ENCODE data around the gene MARS1.
A peak's percentile ranks its signal among the peaks of the same experiment; 100 is the strongest.

The MARS1 gene

GRCh38 chr12:57534250-57534649, 46.4 kb downstream of the MARS1 start:
- DNase-seq: no peak

- DNase-seq: no peak
Measured at GRCh38 chr12:57534991-57535543, 47.2 kb downstream of the MARS1 start.

GRCh38 chr12:57535764-57536596, 48.1 kb downstream of the MARS1 start:
- DNase-seq: no peak

- no peak for DNase-seq
Measured at GRCh38 chr12:57536597-57536942, 48.7 kb downstream of the MARS1 start.

DNA sequence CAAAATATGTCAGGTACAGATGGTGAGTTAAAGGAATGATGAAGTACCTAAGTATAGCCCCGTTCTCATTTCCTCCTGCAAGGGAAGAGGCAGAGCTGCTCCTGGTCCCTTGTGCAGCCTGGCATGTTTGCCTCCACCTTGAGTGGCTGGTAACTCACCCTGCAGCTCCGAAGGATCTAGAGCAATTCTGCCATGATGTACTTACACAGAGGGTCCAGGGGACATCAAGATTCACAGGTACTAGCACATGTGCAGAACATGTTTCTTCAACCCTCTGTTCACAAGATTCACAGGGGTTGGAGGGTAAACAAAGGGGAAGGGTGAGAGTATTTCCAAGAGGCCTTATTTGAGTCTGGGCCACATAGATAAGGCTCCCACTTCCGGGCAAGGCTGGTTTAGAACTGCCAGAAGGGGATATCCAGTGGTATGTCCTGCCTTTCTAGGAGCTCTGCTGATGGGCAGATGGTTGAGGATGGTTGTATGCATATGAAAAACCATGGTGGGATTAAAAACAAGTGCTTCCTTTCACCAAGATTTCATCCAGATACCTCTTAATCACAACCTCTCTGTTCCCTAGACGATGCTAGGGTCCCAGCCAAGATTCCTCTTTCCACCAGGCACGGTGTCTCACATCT, 51.4 kb downstream of the MARS1 start:
- no peak for DNase-seq

DNA sequence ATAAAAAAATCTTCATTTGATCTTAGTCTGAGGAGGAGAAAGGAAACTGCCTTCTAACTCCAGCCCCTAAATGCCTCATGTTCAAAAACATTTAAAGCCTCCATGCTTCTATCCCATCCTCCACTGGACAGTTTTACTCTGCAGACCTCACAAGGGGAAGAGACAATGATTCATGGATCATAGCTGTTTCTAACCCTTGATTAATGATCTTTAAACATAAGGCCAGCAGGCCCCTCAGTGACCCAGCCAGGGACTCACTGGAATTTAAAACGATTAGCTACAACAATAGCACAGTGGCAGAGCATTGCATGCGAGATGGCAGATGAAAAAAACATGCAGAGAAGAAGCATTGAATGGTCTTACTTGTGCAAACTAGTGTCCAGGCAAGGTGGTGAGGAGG, 53.1 kb downstream of the MARS1 start:
- DNase-seq: no peak

- no peak for DNase-seq
Measured at GRCh38 chr12:57541717-57542116, 53.8 kb downstream of the MARS1 start.

- DNase-seq: no peak
Measured at GRCh38 chr12:57543581-57543980, 55.7 kb downstream of the MARS1 start.

GRCh38 chr12:57545809-57546437, 58.1 kb downstream of the MARS1 start:
- no peak for DNase-seq

DNA sequence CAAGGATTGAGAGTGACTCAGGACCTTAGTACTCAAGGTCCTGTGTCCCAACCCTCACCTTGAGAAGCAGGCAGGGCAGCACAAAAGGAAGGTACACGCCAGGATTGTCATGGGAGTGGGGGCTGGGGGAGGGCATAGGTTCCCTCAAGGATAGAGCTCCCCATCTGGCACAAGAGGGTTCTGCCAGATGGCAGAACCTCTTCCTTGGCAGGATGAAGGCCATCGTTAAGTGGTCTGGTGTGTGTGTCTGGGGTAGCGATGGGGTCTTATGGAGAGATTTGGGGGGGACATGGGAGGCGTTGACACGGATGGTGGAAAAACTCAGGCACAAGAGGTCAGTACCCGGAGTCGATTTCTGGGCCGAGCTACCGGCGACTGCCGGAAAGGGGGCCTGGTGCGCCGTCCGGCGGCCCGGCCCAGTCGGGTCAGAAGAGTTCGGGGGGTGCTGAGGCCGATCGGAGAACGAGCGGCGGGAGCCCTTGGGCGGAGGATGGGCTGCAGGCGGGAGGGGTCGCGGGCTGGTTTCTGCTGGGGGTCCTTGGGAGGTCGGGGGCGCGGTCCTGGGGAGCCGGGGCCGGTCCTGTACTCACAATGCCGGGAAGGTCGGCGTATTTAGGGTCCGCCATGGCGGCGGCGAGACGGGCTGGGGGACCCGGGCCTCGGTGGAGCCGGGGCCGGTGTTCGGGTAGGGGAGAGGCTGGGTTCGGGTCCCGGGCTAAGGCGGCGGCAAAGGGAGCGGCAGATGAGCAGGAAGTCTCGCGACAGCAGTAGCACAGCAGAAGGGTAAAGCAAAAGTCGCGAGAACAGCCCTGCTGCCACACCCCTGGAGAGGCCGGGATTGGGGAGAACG, 58.8 kb downstream of the MARS1 start, which contains the start of gene DCTN2:
Gene DCTN2, minus strand, starts transcription at position 755 of the 850 bp plus-strand sequence. Its CDS starts 129 bp downstream, at position 626.
- peak; percentile 98 for DNase-seq

DNA sequence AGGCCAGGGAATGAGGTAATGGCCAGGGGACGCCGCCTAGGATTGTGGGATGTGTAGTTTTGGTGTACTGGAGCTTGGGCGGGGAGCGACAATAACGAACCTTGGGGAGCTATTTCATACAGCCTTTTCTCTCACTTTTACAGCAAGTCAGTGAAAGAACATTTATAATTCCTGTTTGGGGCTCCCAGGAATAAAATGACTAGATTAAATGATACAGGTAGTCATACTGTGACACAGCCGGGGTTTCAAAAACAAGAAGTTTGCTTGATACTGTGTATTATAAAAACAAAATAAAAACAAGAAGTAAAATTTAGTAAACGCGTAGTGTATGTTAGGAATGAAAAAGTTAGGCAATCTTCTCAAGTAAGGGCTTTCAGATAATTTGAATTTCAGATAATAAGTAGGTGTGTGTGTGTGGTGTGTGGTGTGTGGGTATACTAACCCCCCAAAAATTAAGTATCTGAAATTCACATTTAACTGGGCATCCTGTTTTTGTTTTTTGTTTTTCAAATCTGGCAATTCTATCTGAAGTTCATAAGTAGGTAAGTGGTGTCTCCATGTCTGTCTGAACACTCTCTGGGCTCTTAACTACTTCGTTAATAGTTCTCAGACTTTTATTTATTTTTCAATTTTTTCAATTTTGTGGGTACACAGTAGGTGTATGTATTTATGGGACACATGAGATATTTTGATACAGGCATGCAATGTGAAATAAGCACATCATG, 59.6 kb downstream of the MARS1 start:
- no peak for DNase-seq

DNA sequence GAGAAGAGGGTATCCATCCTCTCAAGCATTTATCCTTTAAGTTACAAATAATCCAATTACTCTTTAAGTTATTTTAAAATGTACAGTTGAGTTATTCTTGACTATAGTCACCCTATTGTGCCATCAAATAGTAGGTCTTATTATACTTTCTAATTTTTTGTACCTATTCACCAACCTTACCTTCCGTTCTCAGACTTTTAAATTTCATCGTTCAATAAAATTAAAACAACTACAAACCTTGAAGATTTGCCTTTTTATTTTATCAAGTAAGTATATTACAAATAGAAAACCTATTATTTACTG, 60.1 kb downstream of the MARS1 start:
- no peak for DNase-seq

DNA sequence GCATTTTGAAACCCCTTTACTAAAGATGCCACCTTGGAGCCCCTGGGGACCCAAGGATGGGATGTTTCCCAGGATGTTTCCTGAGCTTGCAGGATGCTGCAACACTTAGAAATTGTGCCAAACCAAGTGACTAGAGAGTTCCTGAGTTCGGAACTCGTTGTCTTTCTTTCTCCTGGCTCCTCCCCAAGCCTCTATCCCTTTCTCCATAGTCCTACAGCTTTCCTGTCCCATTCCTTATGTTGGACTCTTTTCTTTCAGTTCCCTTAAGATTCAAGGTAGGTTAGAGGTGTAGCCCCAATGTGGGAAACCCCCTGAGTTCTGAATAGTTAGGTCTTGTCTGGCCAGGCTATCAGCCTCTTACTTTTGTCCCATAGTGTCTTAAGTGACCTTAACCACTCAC, 60.6 kb downstream of the MARS1 start:
- DNase-seq: no peak

DNA sequence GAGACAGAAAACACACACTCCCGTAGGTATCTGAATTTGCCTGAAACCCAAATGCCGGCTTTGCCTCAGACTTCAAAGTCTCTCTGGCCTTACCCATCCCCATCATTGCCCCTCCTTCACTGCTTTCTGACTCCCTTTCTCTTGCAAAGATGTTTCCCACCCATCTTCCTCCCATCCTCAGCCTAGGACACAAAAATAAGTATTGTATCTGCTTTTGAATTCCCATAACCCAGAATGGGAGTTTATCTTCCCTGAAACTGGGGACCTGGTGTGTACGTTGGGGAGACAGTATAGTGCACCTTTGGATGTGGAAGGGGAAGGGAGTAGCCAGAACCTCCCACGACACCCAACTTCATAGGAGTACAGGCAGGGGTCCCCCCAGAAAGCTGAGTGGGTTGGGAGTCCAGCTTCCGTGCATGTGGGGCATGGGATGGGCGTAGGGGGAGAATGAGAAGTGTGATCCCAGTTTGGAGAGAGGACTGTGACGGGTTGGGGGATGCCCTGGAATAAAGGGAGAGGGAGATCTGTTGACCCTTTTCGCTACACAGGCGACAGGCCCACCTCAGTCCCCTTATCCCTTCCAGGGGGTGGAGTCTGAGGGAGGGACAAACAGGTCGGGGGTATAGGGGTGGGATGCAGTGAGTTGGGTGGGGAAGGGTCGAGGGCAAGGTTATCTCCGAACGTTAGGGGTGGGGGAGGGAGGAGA, 61.5 kb downstream of the MARS1 start:
- DNase-seq: no peak

DNA sequence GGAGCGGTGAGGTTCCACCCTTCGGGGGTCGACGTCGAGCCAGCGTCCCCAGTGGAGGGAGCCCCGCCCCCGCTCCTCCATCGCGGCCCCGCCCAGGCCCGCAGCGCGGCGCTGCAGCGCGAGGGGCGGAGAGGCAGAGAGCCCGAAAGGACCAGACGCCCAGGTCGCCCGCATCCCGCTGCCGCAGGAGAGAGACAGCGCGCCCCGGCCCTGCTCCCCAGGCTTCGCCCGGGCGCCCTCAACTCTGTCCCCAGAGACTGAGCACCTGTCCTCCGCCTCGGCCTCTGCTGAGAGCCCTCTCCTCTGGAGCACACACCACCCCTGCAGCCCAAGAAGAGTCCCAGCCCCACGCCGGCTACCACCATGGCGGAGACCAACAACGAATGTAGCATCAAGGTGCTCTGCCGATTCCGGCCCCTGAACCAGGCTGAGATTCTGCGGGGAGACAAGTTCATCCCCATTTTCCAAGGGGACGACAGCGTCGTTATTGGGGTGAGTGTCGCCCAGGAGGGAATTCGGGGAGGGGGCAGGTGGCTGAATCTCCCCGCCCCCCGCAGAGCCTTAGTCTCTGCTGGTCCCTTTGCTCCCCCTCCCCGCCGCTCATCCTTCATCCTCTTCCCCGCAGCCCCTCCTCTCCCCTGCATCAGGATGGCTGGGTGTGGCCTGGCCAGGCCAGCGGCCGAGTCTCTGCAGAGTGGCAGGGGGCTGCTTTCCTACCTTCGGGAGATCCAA, 62.2 kb downstream of the MARS1 start, which contains the start of gene KIF5A:
Gene KIF5A, plus strand, starts transcription at position 136 of the 732 bp plus-strand sequence. Its CDS starts 228 bp downstream, at position 364.
- no peak for DNase-seq

DNA sequence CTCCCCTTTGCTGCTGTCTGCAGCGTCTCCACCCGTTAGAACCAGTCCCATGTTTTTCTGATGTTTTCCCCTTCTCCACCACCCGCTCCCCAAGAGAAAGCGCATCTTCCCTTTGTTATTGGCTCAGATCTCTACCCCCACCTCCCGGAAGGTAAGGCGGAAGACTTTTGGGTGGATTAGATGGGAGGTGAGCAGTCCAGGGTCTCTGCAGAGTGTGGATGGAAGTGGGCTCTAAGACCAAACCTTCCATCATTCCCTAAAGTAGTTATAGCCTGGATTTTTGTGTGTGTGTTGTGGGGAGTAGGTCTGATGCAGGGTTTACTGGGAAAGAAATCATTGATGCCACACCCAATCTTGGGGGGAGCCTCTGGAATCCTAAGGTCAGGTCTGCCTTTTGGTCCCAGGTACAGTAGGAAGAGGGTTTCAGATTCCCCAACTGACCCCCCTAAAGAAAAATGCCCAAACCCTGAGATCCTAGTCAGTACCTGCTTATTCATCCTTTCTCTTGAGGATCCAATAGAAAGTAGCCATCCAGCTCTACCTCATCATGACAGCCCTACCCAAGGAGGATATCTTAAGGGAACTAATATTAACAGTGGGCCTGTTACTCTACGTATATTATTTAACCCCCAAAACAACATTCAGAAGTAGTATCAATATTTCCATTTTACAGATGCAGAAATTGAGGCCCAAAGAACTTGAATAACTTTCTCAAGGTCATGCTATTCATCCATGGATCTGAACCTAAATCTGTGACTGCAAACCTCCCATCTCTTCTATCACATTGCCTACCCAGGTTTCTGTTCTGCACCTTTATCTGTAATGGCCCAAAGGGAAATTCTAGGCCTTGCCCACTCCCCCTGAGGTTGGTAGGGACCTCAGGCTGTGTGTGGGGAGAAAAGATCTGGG, 63.0 kb downstream of the MARS1 start:
- DNase-seq: no peak

GRCh38 chr12:57551637-57552305, 63.9 kb downstream of the MARS1 start:
- DNase-seq: no peak

DNA sequence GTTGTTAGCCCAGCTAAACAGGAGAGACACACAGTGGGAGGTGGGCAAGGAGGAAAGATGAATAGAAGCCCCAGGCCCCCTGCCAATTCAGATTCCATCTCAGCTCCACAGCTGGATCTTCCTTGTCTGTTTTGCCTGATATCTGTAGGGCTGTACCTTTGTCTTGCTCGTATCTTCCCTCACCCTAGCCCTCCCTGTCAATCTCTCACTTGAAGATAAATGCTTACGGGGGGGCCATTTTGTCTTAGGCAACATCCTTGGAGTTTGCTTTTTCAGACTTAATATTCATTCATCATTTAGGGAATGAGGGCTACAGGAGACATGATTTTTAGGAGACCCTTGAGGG, 64.4 kb downstream of the MARS1 start:
- no peak for DNase-seq

DNA sequence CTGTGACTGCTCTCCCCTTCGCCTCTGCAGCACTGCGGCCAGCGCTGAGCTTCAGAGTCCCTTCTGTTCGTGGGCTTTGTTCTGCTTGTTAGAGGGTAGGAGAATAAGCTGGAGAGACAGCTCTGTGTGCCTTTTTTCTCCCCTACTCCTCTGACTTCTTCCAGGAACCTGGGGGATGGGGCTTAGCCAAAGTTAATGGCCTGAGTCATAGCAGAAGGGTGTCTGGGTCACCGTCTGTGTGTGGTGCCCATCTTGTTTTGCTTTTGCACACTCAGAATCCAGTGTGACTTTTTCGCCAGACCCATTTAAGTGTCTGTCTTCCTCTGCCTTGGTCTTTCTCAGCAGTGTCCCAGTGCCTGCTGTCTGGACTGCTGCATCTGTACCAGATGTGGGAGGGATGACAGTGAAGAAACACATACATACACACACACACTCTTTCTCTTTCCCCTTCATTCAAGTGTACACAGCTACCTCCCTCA, 65.0 kb downstream of the MARS1 start:
- DNase-seq: no peak
